ENCODE data around the gene THSD4.
A peak's percentile ranks its signal among the peaks of the same experiment; 100 is the strongest.

THSD4 gene

GRCh38 chr15:71114887-71115566 is at the start of gene THSD4:
TSS of gene THSD4 (plus strand) at chr15:71115471.
- peak in 1 of 2 experiments; percentile 19 for DNase-seq

DNA sequence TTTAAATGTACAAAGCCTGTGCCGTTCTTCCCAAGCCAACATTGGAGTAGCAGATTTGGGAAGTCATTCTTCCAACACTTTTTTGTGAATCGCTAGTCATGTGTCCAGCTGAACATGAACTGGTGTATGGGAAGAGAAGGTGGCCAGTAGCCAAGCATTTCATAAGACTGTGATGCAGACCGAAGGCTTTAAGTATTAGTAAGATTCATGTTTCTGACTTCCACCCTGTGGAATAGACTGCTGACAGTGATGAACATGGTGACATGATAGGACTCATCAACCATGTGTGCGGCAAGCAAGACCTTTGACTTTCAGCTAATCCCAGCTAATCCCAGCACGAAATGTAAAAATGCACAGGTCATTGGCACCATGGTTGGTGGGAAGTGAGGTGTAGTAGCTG is 48.3 kb upstream of the THSD4 start:
- no peak for DNase-seq

- DNase-seq = no peak
Measured at GRCh38 chr15:71069693-71070092, 45.6 kb upstream of the THSD4 start.

- DNase-seq = no peak
Measured at GRCh38 chr15:71071529-71071928, 43.7 kb upstream of the THSD4 start.

- DNase-seq = no peak
Measured at GRCh38 chr15:71072423-71072822, 42.8 kb upstream of the THSD4 start.

GRCh38 chr15:71078506-71079207 is 36.6 kb upstream of the THSD4 start:
- DNase-seq = no peak

GRCh38 chr15:71079208-71080044 is 35.8 kb upstream of the THSD4 start:
- no peak for DNase-seq

DNA sequence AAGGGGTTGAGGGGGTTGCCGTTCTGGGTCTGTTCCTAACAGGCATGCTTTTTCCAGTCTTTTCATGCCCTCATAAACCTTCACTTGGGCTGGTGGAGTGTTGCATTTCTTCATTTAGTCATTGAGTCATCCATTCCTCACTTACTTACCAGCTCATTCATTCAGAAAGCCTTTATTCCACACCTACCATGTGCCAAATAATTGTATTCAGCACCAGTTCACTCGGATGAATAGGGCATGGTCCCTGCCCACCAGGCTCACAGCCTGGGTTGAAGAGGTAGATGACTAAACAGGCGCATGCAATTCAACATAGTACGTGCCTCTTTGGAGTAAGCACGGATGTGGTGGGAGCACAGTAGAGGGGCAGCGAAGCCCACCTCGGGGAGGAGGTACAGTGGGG is 35.1 kb upstream of the THSD4 start:
- DNase-seq = no peak

DNA sequence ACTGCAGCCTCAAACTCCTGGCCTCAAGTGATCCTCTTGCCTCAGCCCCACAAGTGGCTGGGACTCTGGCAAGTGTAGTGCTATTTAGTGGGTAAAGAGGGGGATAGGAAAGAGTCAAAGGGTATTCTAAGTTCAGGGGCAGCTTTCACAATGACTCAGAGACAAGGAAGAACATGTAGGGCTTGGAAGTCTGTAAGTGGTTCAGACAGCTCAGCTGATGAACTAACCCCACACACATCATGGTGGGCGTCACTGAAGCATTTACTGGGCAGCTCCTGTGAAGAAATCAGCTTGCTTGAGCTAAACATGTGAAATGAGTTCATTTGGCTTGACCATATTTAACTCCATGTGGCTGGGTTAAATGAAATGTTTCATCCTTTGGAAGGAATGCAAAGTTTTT is 34.6 kb upstream of the THSD4 start:
- no peak for DNase-seq

- no peak for DNase-seq
Measured at GRCh38 chr15:71082803-71083202, 32.5 kb upstream of the THSD4 start.

- no peak for DNase-seq
Measured at GRCh38 chr15:71083349-71083748, 31.9 kb upstream of the THSD4 start.

DNA sequence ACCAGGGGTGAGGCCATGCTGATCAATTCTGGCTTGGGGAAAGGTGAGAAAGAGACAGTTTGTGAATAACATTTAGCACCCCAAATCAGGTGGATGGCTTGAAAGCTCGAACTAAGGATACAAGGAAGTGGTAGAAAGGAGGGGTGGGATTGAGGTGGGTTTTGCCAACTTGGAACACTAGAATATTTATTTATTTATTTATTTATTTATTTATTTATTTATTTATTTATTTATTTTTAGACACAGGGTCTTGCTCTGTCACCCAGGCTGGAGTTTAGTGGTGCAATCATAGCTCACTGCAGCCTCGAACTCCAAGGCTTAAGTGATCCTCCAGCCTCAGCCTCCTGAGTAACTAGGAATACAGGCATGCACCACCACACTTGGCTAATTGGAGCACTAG is 31.0 kb upstream of the THSD4 start:
- no peak for DNase-seq

- DNase-seq = no peak
Measured at GRCh38 chr15:71085809-71086208, 29.5 kb upstream of the THSD4 start.

GRCh38 chr15:71088155-71088554 is 27.1 kb upstream of the THSD4 start:
- DNase-seq = no peak

DNA sequence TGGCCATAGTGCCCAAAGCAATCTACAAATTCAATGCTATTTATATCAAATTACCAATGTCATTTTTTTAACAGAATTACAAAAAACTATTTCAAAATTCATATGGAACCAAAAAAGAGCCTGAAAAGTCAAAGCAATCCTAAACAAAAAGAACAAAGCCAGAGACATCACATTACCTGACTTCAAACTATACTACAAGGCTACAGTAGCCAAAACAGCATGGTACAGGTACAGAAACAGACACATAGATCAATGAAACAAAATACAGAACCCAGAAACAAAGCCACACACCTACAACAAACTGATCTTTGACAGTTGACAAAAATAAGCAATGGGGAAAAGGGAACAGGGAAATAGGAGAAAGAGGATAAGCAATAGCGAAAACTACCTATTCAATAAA is 26.6 kb upstream of the THSD4 start:
- DNase-seq = no peak

DNA sequence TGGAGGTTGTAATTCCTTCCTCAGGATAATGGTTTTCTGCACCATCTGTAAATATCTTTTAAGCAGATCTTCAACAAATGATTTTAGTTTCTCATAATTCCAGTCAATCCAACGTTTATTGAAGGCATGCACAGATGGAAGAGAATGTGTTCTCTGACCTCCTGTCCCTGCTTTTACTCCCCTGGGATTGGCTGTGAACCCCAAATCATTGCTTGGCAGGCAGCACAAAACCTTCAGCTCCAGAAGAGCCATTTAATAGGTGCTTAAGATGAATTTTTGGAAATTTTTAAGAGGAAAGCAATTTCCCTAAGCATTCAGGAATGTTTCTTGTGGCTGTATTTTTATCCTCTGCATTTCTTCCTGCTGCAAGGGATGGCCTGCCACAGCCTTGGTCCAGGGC is 25.5 kb upstream of the THSD4 start:
- DNase-seq = no peak

- DNase-seq = no peak
Measured at GRCh38 chr15:71091601-71092000, 23.7 kb upstream of the THSD4 start.

GRCh38 chr15:71092056-71092600 is 23.1 kb upstream of the THSD4 start:
- DNase-seq = no peak

GRCh38 chr15:71093054-71094024 is 21.9 kb upstream of the THSD4 start:
- DNase-seq = no peak

- no peak for DNase-seq
Measured at GRCh38 chr15:71094137-71094536, 21.1 kb upstream of the THSD4 start.

DNA sequence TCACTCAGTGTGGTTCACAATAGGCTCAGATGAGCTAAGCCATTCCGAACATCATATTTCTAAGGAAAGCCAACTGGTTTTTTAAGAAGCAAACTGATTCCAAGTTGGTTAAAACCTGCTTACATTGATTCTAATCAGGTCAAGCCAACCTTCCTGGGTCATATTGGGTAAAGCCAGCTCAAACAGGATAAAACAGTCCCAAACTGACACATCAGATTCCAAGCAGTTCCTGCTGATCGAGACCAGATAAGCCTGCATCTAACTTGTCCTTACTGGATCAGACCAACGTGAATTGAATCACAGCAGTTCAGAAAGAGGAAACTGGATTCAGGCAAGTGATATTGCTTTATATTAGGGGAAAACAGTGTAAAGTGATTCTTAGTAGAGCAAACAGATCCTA is 18.6 kb upstream of the THSD4 start:
- no peak for DNase-seq

DNA sequence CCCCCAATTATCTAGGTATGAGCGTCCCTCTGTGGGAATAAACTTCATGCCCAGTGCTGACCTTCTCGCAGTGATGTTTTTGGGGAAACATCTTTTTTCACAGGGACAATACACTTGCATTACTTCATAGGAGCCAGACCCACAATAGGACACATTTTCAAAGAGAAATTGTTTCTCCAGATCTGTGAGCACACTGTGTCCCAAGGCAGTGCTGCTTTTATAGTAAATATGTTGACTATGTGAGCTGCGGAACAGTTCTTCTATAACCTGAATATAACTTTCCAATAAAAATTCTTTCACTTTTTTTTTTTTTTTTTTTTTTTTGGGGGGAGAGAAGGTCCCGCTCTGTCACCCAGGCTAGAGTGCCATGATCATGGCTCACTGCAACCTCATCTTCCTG is 17.4 kb upstream of the THSD4 start:
- DNase-seq = no peak
